Mammary epithelial cell (primary cell): ENCODE data around the gene PRRT2.

Experiments used
- EZH2 ChIP-seq: IDR thresholded peaks from 2 replicates; pipeline ENCODE4 v1.6.1; 2012; ENCODE audit warnings: low read length, inconsistent platforms, borderline replicate concordance
- TF ChIP-seq, protein P1 (sequence below), 2 donors: IDR thresholded peaks in 1 of 2; conservative IDR thresholded peaks in 1 of 2; 2 replicates each; pipeline ENCODE4 v1.5.1; 2011 to 2012; ENCODE audit warnings: inconsistent platforms in 2 of 2, low read length in 2 of 2, mild to moderate bottlenecking in 2 of 2, control low read depth in 1 of 2, low read depth in 1 of 2; ENCODE audit not compliant: insufficient read depth in 1 of 2; ENCODE audit errors: extremely low read depth in 1 of 2

- TF ChIP-seq, protein P1, sequence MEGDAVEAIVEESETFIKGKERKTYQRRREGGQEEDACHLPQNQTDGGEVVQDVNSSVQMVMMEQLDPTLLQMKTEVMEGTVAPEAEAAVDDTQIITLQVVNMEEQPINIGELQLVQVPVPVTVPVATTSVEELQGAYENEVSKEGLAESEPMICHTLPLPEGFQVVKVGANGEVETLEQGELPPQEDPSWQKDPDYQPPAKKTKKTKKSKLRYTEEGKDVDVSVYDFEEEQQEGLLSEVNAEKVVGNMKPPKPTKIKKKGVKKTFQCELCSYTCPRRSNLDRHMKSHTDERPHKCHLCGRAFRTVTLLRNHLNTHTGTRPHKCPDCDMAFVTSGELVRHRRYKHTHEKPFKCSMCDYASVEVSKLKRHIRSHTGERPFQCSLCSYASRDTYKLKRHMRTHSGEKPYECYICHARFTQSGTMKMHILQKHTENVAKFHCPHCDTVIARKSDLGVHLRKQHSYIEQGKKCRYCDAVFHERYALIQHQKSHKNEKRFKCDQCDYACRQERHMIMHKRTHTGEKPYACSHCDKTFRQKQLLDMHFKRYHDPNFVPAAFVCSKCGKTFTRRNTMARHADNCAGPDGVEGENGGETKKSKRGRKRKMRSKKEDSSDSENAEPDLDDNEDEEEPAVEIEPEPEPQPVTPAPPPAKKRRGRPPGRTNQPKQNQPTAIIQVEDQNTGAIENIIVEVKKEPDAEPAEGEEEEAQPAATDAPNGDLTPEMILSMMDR (conservative IDR thresholded peaks at IDR 0.05 in 1 of 2, IDR thresholded peaks at IDR 0.05 in 1 of 2; ENCODE audit: extremely low read depth in 1 of 2, insufficient read depth in 1 of 2, low read depth in 1 of 2, low read length in 2 of 2) = no peak
- no peak for TF ChIP-seq EZH2
These were observed 40.7 kb downstream of the PRRT2 start for GRCh38 chr16:29852654-29853053.
